HepG2 (cell line): Measurements from ENCODE around the gene PPM1G. TPM values are rescaled to one million over a fixed set of nuclear protein-coding genes. Genes with fewer than 3 reads are reported as not detected.

Experiments used
- BCL6 ChIP-seq: IDR thresholded peaks from 2 replicates; pipeline ENCODE4 v1.6.1; 2016; ENCODE audit warnings: missing genetic modification reagents, missing compliant biosample characterization
- FIP1L1 ChIP-seq: fragments of 200-400 bp; formaldehyde crosslinking; IDR thresholded peaks from 2 replicates; pipeline ENCODE4 v1.6.1; 2018; ENCODE audit warnings: low read depth, mild to moderate bottlenecking, low read length, moderate library complexity, borderline replicate concordance; ENCODE audit not compliant: insufficient read depth
- FOXO4 ChIP-seq: sonication (generic); formaldehyde crosslinking; conservative IDR thresholded peaks from 2 replicates; pipeline ENCODE4 v1.8.1; 2023; ENCODE audit warnings: missing genetic modification reagents
- HNRNPK ChIP-seq: fragments of 200-400 bp; formaldehyde crosslinking; IDR thresholded peaks from 2 replicates; pipeline ENCODE4 v1.6.1; 2018; ENCODE audit warnings: low read length, low read depth, moderate library complexity, mild to moderate bottlenecking; ENCODE audit not compliant: poor library complexity, severe bottlenecking
- IKZF1 ChIP-seq: fragments of 450-650 bp; IDR thresholded peaks from 2 replicates; pipeline ENCODE4 v1.7.1; 2016
- MTF1 ChIP-seq: sonication (generic); formaldehyde crosslinking; IDR thresholded peaks from 2 replicates; pipeline ENCODE4 v1.5.0; 2020; ENCODE audit warnings: missing genetic modification reagents
- NCOA2 ChIP-seq: sonication (generic); formaldehyde crosslinking; IDR thresholded peaks from 2 replicates; pipeline ENCODE4 v1.8.0; 2022; ENCODE audit warnings: inconsistent platforms
- RARA ChIP-seq: IDR thresholded peaks from 2 replicates; pipeline ENCODE4 v1.6.1; 2016; ENCODE audit warnings: missing genetic modification reagents, missing compliant biosample characterization
- RFXANK ChIP-seq: IDR thresholded peaks from 2 replicates; pipeline ENCODE4 v1.6.1; 2016
- SRSF9 ChIP-seq: fragments of 200-400 bp; formaldehyde crosslinking; IDR thresholded peaks from 2 replicates; pipeline ENCODE4 v1.6.1; 2018; ENCODE audit warnings: borderline replicate concordance, mild to moderate bottlenecking, low read depth, low read length; ENCODE audit not compliant: insufficient read depth, poor library complexity, severe bottlenecking
- SUZ12 ChIP-seq: fragments of 150-350 bp; IDR thresholded peaks from 2 replicates; pipeline ENCODE4 v1.6.1; 2014; ENCODE audit warnings: low read depth, low read length
- TBL1XR1 ChIP-seq: fragments of 150-350 bp; IDR thresholded peaks from 2 replicates; pipeline ENCODE4 v1.6.1; 2014; ENCODE audit warnings: borderline replicate concordance, low read length; ENCODE audit not compliant: partially characterized antibody
- ZHX1 ChIP-seq: sonication (generic); formaldehyde crosslinking; IDR thresholded peaks from 2 replicates; pipeline ENCODE4 v1.8.1; 2022; ENCODE audit warnings: low read depth, mild to moderate bottlenecking, missing genetic modification reagents
- ZNF333 ChIP-seq: sonication (generic); formaldehyde crosslinking; IDR thresholded peaks from 2 replicates; pipeline ENCODE4 v1.4.0; 2020; ENCODE audit warnings: mild to moderate bottlenecking, missing genetic modification reagents, borderline replicate concordance
- ZNF451 ChIP-seq: sonication (generic); formaldehyde crosslinking; IDR thresholded peaks from 2 replicates; pipeline ENCODE4 v1.5.0; 2020; ENCODE audit warnings: mild to moderate bottlenecking, missing genetic modification reagents
- ZNF510 ChIP-seq: sonication (generic); formaldehyde crosslinking; IDR thresholded peaks from 2 replicates; pipeline ENCODE4 v1.4.0; 2020; ENCODE audit warnings: low read depth, mild to moderate bottlenecking, missing genetic modification reagents
- ZNF639 ChIP-seq: conservative IDR thresholded peaks from 2 replicates; pipeline ENCODE4 v1.6.1; 2018; ENCODE audit warnings: missing genetic modification reagents
- ZNF878 ChIP-seq: sonication (generic); formaldehyde crosslinking; IDR thresholded peaks from 2 replicates; pipeline ENCODE4 v1.8.1; 2023; ENCODE audit warnings: mild to moderate bottlenecking, missing genetic modification reagents, moderate library complexity
- ZSCAN9 ChIP-seq: IDR thresholded peaks from 2 replicates; pipeline ENCODE4 v1.6.1; 2016; ENCODE audit warnings: borderline replicate concordance
- polyA plus RNA-seq, 8 experiments: library from polyadenylated mRNA; depleted of rRNA in 3 of 8; stranded (reverse) in 7 of 8; unstranded in 1 of 8; fragments of >200 nt; fragmentation: Illumina TruSeq in 4 of 8; extraction: Trizol in 4 of 8; gene quantifications; 2 replicates each; pipeline versions ENCODE4 v1.2.1 to v1.2.3, GENCODE V29; 2011 to 2016; ENCODE audit warnings: low read depth in 4 of 8, missing spikeins in 1 of 8, mixed read lengths in 1 of 8; ENCODE audit not compliant: insufficient read depth in 1 of 8
- total RNA-seq, 5 experiments: library from RNA; depleted of rRNA; stranded (reverse); fragments of >200 nt; fragmentation: Illumina TruSeq; extraction: Trizol; gene quantifications; 2 replicates each; pipeline ENCODE4 v1.2.3, GENCODE V29; 2016; ENCODE audit warnings: low read depth in 1 of 5
- TF ChIP-seq, protein P1 (sequence below): sonication (generic); formaldehyde crosslinking; IDR thresholded peaks from 2 replicates; pipeline ENCODE4 v1.8.1; 2022; ENCODE audit warnings: mild to moderate bottlenecking, missing genetic modification reagents
- TF ChIP-seq, protein P2 (sequence below): fragments of 450-650 bp; IDR thresholded peaks from 2 replicates; pipeline ENCODE4 v1.6.1; 2017

The PPM1G gene
- total and polyA plus RNA-seq, 2 of the 13 experiments (the other 11 are each of a cell fraction or from before 2014, with no cell fraction given): 58.2 to 213 TPM

DNA sequence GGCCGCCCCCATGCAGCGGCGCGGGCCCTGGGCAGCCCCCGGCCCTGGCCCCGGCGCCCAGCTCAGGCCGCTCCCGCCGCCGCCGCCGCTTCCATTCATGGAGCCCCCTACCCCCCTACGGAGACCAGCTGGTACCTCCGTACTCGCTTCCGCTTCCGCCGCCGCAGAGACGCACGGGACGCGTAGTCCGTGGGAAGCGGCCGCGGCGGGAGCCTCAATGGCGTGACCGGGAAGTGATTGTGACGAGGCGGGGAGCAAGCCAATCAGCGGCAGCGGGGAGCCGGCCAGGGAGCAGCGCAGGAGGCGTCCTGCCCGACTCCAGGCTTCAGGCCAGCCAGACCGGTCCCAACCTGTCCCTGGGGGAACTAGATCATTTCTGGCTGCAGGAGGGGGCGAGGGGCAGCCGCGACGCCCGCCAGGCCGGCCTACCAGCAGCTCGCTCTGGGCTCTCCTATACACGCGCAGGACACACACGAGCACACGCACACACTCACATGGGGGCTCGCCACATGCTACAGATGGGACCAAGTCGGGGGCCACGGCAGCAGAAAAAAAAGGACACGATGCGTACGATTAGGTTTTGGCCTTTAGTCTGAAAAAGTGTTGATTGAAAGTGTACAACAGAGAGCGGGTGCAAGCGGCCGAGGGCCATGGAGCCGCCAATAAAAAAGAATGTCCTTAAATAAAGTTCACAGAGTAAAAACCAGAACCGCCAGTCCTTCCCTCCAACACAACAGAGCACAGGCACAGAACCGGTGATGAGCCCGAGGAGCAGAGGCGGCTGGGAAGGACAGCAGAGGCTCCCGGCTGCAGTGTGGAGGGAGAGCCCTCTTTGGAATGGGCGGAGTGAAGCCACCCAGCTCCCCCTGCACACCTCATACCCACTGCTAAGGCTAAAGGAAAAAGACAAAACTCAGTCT, 28.5 kb downstream of the PPM1G start, which contains the start of gene ZNF513 (continued):
- no peak for TF ChIP-seq FOXO4 (CRISPR knock-in tag)
- TF ChIP-seq MTF1 (CRISPR knock-in tag): no peak
- TF ChIP-seq ZNF451 (CRISPR knock-in tag): no peak
- TF ChIP-seq TBL1XR1: no peak
- TF ChIP-seq FIP1L1: no peak
- 0 out of 2 replicates have a peak, but pooled peaks have one; percentile 16 for TF ChIP-seq BCL6 (CRISPR knock-in tag)
- TF ChIP-seq, protein P1, sequence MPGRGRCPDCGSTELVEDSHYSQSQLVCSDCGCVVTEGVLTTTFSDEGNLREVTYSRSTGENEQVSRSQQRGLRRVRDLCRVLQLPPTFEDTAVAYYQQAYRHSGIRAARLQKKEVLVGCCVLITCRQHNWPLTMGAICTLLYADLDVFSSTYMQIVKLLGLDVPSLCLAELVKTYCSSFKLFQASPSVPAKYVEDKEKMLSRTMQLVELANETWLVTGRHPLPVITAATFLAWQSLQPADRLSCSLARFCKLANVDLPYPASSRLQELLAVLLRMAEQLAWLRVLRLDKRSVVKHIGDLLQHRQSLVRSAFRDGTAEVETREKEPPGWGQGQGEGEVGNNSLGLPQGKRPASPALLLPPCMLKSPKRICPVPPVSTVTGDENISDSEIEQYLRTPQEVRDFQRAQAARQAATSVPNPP: no peak
- TF ChIP-seq ZNF510: no peak
- TF ChIP-seq, protein P2, sequence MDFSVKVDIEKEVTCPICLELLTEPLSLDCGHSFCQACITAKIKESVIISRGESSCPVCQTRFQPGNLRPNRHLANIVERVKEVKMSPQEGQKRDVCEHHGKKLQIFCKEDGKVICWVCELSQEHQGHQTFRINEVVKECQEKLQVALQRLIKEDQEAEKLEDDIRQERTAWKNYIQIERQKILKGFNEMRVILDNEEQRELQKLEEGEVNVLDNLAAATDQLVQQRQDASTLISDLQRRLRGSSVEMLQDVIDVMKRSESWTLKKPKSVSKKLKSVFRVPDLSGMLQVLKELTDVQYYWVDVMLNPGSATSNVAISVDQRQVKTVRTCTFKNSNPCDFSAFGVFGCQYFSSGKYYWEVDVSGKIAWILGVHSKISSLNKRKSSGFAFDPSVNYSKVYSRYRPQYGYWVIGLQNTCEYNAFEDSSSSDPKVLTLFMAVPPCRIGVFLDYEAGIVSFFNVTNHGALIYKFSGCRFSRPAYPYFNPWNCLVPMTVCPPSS: no peak
- peak; percentile 12 for TF ChIP-seq HNRNPK
- no peak for TF ChIP-seq IKZF1
- no peak for TF ChIP-seq NCOA2 (CRISPR knock-in tag)
- no peak for TF ChIP-seq RFXANK (CRISPR knock-in tag)
- TF ChIP-seq ZNF333 (CRISPR knock-in tag): 0 out of 2 replicates have a peak, but pooled peaks have one; percentile 24
- TF ChIP-seq ZNF639 (CRISPR knock-in tag): 0 out of 2 replicates have a peak, but pooled peaks have one; percentile 30
- TF ChIP-seq SRSF9: no peak
- 0 out of 2 replicates have a peak, but pooled peaks have one; percentile 44 for TF ChIP-seq ZHX1 (CRISPR knock-in tag)
- no peak for TF ChIP-seq ZNF878 (CRISPR knock-in tag)
- TF ChIP-seq RARA (CRISPR knock-in tag): no peak
- no peak for TF ChIP-seq ZSCAN9 (CRISPR knock-in tag)
- TF ChIP-seq SUZ12: peak; percentile 22; the same call in 1 of the 2 replicates
